GM12878 (cell line): ENCODE data around the gene SLC12A5. TPM values are rescaled to one million over a fixed set of nuclear protein-coding genes. Genes with fewer than 3 reads are reported as not detected.

ENCODE experiments used
- ATAC-seq: fragments of 200-7000 bp; cut with Tn5 transposase; 3 replicates; pipeline ENCODE4 v1.9.1; 2020; ENCODE audit warnings: mild to moderate bottlenecking, moderate library complexity
- BruUV-seq: library from RNA; stranded (reverse); fragments of 400-500 nt; replicated peaks from 2 replicates; lab custom pipeline; 2021; lab: Mats Ljungman, UMichigan
- CTCF ChIA-PET: fragments of 300-600 bp; sonication (Branson Sonifier 250); formaldehyde crosslinking; extraction: SDS; loops from one replicate; lab custom pipeline; 2021; ENCODE audit warnings: inconsistent platforms; lab: Yijun Ruan, JAX
- POLR2A ChIA-PET: fragments of 350-600 bp; formaldehyde crosslinking; extraction: SDS; loops from one replicate; lab custom pipeline; 2021; ENCODE audit warnings: inconsistent platforms; lab: Charles Lee
- RAD21 ChIA-PET: fragments of 300-600 bp; sonication (Branson Sonifier 250); formaldehyde crosslinking; loops from one replicate; lab custom pipeline; 2023; ENCODE audit warnings: antibody characterized with exemption; ENCODE audit not compliant: unreplicated experiment; lab: Charles Lee
- SMC1A ChIA-PET: fragments of 300-600 bp; sonication (Branson Sonifier 250); formaldehyde crosslinking; loops from one replicate; lab custom pipeline; 2023; ENCODE audit not compliant: unreplicated experiment, uncharacterized antibody; lab: Charles Lee
- DNase-seq: peaks from one replicate; pipeline ENCODE4 v3.0.0-alpha.2; 2011; ENCODE audit warnings: low read depth, low spot score
- FAIRE-seq: peaks from 3 replicates; lab custom pipeline; 2011; peaks lifted over from hg19 to GRCh38; lab: Jason Lieb, UNC
- H2AFZ ChIP-seq: 2 replicates; pipeline ENCODE4 v1.6.0; 2011; ENCODE audit warnings: low read depth, low read length, control low read depth; ENCODE audit not compliant: control insufficient read depth
- H3K27ac ChIP-seq: 2 replicates; pipeline ENCODE4 v1.5.1; 2011; ENCODE audit warnings: control low read depth; ENCODE audit not compliant: control insufficient read depth, insufficient read depth
- H3K27me3 ChIP-seq, 2 experiments: replicated peaks in 1 of 2; 2 replicates each; pipeline versions ENCODE4 v1.6.0 to v1.6.1; 2011; ENCODE audit warnings: low read length in 1 of 2; ENCODE audit not compliant: control insufficient read depth in 2 of 2, insufficient read depth in 2 of 2
- H3K36me3 ChIP-seq, 2 experiments: 2 replicates each; pipeline ENCODE4 v1.5.1; 2011; ENCODE audit warnings: low read length in 1 of 2; ENCODE audit not compliant: control insufficient read depth in 2 of 2, insufficient read depth in 2 of 2
- H3K4me1 ChIP-seq: 2 replicates; pipeline ENCODE4 v1.6.1; 2011; ENCODE audit warnings: mild to moderate bottlenecking, low read length, moderate library complexity, mixed read lengths; ENCODE audit not compliant: control insufficient read depth, insufficient read depth
- H3K4me2 ChIP-seq: 2 replicates; pipeline ENCODE4 v1.6.0; 2011; ENCODE audit warnings: control low read depth; ENCODE audit not compliant: control insufficient read depth, insufficient read depth
- H3K4me3 ChIP-seq: fragments of 200-600 bp; sonication (generic); 2 replicates; pipeline ENCODE4 v1.5.1; 2016
- H3K79me2 ChIP-seq: 2 replicates; pipeline ENCODE4 v1.6.0; 2011; ENCODE audit warnings: low read length; ENCODE audit not compliant: control insufficient read depth, insufficient read depth
- H3K9ac ChIP-seq: 2 replicates; pipeline ENCODE4 v1.8.0; 2011; ENCODE audit warnings: low read length, control low read depth, mixed read lengths; ENCODE audit not compliant: control insufficient read depth, insufficient read depth
- H3K9me3 ChIP-seq: replicated peaks from 3 replicates; pipeline ENCODE4 v1.5.1; 2011; ENCODE audit warnings: mild to moderate bottlenecking, low read length; ENCODE audit not compliant: control insufficient read depth, insufficient read depth
- H4K20me1 ChIP-seq: 2 replicates; pipeline ENCODE4 v1.6.0; 2011; ENCODE audit not compliant: control insufficient read depth, insufficient read depth
- CEBPZ ChIP-seq: fragments of 150-350 bp; IDR thresholded peaks from 2 replicates; pipeline ENCODE4 v1.6.1; 2016; ENCODE audit warnings: low read depth, low read length
- CHD4 ChIP-seq: fragments of 200-600 bp; sonication (generic); IDR thresholded peaks from 2 replicates; pipeline ENCODE4 v1.6.1; 2016; ENCODE audit warnings: mild to moderate bottlenecking
- EED ChIP-seq: sonication (generic); IDR thresholded peaks from 2 replicates; pipeline ENCODE4 v1.6.1; 2016; ENCODE audit warnings: antibody characterized with exemption, low read depth
- ESRRA ChIP-seq: IDR thresholded peaks from 2 replicates; pipeline ENCODE4 v1.6.1; 2012; ENCODE audit warnings: mild to moderate bottlenecking, low read length, improper control_type of control experiment
- FOS ChIP-seq: IDR thresholded peaks from 3 replicates; pipeline ENCODE4 v1.6.1; 2011; ENCODE audit warnings: borderline replicate concordance; ENCODE audit not compliant: insufficient read length; ENCODE audit errors: extremely low read depth
- MXI1 ChIP-seq: fragments of 150-350 bp; IDR thresholded peaks from 2 replicates; pipeline ENCODE4 v1.6.1; 2011; ENCODE audit warnings: low read depth, mild to moderate bottlenecking, inconsistent platforms, low read length, improper control_type of control experiment
- RCOR1 ChIP-seq: conservative IDR thresholded peaks from 2 replicates; pipeline ENCODE4 v1.6.1; 2012; ENCODE audit warnings: low read depth, low read length, improper control_type of control experiment
- WGBS: methylation state at CpG from one replicate; pipeline ENCODE4 v1.1.6; 2016; ENCODE audit warnings: low lambda C conversion rate; ENCODE audit not compliant: insufficient replicate concordance, insufficient coverage; ENCODE audit errors: missing lambda C conversion rate; 5-methylcytosine and 5-hydroxymethylcytosine counted together
- in situ Hi-C: fragments of 300-500 bp; cut with MboI; formaldehyde crosslinking; loops from 9 replicates; pipeline ENCODE4 v1.14.3; 2018; ENCODE audit warnings: mixed read lengths
- intact Hi-C: fragments of 100-400 bp; cut with micrococcal nuclease; formaldehyde crosslinking; loops from one replicate; pipeline ENCODE4 v1.14.2; 2022; ENCODE audit not compliant: unreplicated experiment
- polyA plus RNA-seq, 11 experiments: library from polyadenylated mRNA; depleted of rRNA in 4 of 11; unstranded in 6 of 11; stranded (reverse) in 5 of 11; fragments of >200 nt; fragmentation: Nextera tagmentation in 4 of 11; fragmentation: Illumina TruSeq in 1 of 11; extraction: Ambion mirVana in 4 of 11; extraction: Trizol in 1 of 11; gene quantifications; 1 replicate in 1 of 11; 2 replicates in 10 of 11; pipeline versions ENCODE4 v1.2.1 to v1.2.3, GENCODE V29; 2011 to 2016; ENCODE audit warnings: inconsistent platforms in 2 of 11, missing spikeins in 2 of 11, low read depth in 1 of 11
- total RNA-seq, 4 experiments: library from RNA; depleted of rRNA in 3 of 4; stranded (reverse); fragments of >200 nt in 3 of 4; fragmentation: Illumina TruSeq in 1 of 4; extraction: Trizol in 1 of 4; gene quantifications; 2 replicates each; pipeline versions ENCODE4 v1.2.1 to v1.2.3, GENCODE V29; 2013 to 2021
- TF ChIP-seq, protein P1 (sequence below), 3 experiments: IDR thresholded peaks in 2 of 3; conservative IDR thresholded peaks in 1 of 3; 2 replicates each; pipeline ENCODE4 v1.5.1; 2011; ENCODE audit warnings: low read depth in 3 of 3, low read length in 3 of 3, mild to moderate bottlenecking in 3 of 3, control low read depth in 2 of 3, moderate library complexity in 2 of 3, inconsistent platforms in 1 of 3, mixed read lengths in 1 of 3; ENCODE audit not compliant: control insufficient read depth in 2 of 3, insufficient read depth in 1 of 3; ENCODE audit errors: extremely low read depth in 1 of 3
- TF ChIP-seq, protein P2 (sequence below): IDR thresholded peaks from 2 replicates; pipeline ENCODE4 v1.6.1; 2012; ENCODE audit warnings: mild to moderate bottlenecking, low read depth, low read length
- TF ChIP-seq, protein P3 (sequence below): fragments of 450-650 bp; IDR thresholded peaks from 2 replicates; pipeline ENCODE4 v1.6.1; 2016; ENCODE audit warnings: mild to moderate bottlenecking, moderate library complexity, borderline replicate concordance

Gene SLC12A5
- total and polyA plus RNA-seq, 10 of the 15 experiments (the other 5 are each of a cell fraction or from before 2014, with no cell fraction given) = 0.26 to 2.7 (median 1.2) TPM

DNA sequence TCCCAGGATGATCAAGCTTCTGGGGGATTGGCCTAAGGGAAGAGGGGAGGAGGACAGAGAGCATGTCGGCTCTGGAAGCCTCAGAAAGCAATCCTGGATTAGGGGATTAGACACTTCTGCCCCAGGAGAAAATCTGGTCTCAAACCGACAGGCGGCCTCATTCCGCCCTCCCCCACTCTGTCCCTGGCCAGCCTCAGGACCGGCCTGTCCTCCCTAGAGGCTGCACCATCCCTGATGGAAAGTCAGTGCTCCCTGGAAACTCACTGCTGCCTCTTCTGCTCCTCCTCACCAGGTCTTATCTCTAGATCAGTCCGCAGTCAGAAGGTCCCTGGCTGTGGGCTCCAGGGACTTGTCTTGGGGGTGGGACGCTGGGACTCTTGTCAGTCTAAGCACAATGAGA, 905 bp upstream of the SLC12A5 start:
- no peak overlapping the region for H3K9ac ChIP-seq
- WGBS = 14% methylated on average over 7 of the region's 7 CpGs
- H3K27me3 ChIP-seq = peaks cover 5 to 6% of the 10 kb centered on the region in 2 experiments
- H2AFZ ChIP-seq = no peak overlapping the region
- ChIA-PET CTCF (interaction anchor here (0.8 to 1.6 kb wide), 4 partner anchors 15 to 72 kb away, joined by 3 to 8 read pairs (median 4); no protein-coding TSS in a partner anchor), SMC1A (no interaction called here), RAD21 (interaction anchor here (1.2 kb wide), 1 partner anchor 80 kb away, joined by 3 read pairs; no protein-coding TSS in a partner anchor), POLR2A (no interaction called here)
- H3K9me3 ChIP-seq = no peaks in the 10 kb centered on the region
- DNase-seq = no peak
- no peaks in the 10 kb centered on the region for H3K36me3 ChIP-seq
- in situ Hi-C loops = no loop called here
- H3K4me2 ChIP-seq = no peak overlapping the region
- BruUV-seq = no TSS peak
- intact Hi-C loops = no loop called here
- H4K20me1 ChIP-seq = no peaks in the 10 kb centered on the region
- ATAC-seq = no peak
- no peak for FAIRE-seq
- H3K79me2 ChIP-seq = no peaks in the 10 kb centered on the region
- H3K27ac ChIP-seq = no peak overlapping the region
- H3K4me1 ChIP-seq = no peaks in the 10 kb centered on the region
- H3K4me3 ChIP-seq = no peak overlapping the region
- TF ChIP-seq FOS (no peak), RCOR1 (no peak), CEBPZ (no peak), EED (no peak), ESRRA (no peak), MXI1 (no peak), CHD4 (no peak)
- TF ChIP-seq, protein P1, sequence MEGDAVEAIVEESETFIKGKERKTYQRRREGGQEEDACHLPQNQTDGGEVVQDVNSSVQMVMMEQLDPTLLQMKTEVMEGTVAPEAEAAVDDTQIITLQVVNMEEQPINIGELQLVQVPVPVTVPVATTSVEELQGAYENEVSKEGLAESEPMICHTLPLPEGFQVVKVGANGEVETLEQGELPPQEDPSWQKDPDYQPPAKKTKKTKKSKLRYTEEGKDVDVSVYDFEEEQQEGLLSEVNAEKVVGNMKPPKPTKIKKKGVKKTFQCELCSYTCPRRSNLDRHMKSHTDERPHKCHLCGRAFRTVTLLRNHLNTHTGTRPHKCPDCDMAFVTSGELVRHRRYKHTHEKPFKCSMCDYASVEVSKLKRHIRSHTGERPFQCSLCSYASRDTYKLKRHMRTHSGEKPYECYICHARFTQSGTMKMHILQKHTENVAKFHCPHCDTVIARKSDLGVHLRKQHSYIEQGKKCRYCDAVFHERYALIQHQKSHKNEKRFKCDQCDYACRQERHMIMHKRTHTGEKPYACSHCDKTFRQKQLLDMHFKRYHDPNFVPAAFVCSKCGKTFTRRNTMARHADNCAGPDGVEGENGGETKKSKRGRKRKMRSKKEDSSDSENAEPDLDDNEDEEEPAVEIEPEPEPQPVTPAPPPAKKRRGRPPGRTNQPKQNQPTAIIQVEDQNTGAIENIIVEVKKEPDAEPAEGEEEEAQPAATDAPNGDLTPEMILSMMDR (IDR thresholded peaks at IDR 0.05 in 2 of 3, conservative IDR thresholded peaks at IDR 0.05 in 1 of 3; ENCODE audit: control insufficient read depth in 2 of 3, extremely low read depth in 1 of 3, insufficient read depth in 1 of 3, low read depth in 3 of 3, low read length in 3 of 3) = no peak
- TF ChIP-seq, protein P2, sequence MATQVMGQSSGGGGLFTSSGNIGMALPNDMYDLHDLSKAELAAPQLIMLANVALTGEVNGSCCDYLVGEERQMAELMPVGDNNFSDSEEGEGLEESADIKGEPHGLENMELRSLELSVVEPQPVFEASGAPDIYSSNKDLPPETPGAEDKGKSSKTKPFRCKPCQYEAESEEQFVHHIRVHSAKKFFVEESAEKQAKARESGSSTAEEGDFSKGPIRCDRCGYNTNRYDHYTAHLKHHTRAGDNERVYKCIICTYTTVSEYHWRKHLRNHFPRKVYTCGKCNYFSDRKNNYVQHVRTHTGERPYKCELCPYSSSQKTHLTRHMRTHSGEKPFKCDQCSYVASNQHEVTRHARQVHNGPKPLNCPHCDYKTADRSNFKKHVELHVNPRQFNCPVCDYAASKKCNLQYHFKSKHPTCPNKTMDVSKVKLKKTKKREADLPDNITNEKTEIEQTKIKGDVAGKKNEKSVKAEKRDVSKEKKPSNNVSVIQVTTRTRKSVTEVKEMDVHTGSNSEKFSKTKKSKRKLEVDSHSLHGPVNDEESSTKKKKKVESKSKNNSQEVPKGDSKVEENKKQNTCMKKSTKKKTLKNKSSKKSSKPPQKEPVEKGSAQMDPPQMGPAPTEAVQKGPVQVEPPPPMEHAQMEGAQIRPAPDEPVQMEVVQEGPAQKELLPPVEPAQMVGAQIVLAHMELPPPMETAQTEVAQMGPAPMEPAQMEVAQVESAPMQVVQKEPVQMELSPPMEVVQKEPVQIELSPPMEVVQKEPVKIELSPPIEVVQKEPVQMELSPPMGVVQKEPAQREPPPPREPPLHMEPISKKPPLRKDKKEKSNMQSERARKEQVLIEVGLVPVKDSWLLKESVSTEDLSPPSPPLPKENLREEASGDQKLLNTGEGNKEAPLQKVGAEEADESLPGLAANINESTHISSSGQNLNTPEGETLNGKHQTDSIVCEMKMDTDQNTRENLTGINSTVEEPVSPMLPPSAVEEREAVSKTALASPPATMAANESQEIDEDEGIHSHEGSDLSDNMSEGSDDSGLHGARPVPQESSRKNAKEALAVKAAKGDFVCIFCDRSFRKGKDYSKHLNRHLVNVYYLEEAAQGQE = no peak
- TF ChIP-seq, protein P3, sequence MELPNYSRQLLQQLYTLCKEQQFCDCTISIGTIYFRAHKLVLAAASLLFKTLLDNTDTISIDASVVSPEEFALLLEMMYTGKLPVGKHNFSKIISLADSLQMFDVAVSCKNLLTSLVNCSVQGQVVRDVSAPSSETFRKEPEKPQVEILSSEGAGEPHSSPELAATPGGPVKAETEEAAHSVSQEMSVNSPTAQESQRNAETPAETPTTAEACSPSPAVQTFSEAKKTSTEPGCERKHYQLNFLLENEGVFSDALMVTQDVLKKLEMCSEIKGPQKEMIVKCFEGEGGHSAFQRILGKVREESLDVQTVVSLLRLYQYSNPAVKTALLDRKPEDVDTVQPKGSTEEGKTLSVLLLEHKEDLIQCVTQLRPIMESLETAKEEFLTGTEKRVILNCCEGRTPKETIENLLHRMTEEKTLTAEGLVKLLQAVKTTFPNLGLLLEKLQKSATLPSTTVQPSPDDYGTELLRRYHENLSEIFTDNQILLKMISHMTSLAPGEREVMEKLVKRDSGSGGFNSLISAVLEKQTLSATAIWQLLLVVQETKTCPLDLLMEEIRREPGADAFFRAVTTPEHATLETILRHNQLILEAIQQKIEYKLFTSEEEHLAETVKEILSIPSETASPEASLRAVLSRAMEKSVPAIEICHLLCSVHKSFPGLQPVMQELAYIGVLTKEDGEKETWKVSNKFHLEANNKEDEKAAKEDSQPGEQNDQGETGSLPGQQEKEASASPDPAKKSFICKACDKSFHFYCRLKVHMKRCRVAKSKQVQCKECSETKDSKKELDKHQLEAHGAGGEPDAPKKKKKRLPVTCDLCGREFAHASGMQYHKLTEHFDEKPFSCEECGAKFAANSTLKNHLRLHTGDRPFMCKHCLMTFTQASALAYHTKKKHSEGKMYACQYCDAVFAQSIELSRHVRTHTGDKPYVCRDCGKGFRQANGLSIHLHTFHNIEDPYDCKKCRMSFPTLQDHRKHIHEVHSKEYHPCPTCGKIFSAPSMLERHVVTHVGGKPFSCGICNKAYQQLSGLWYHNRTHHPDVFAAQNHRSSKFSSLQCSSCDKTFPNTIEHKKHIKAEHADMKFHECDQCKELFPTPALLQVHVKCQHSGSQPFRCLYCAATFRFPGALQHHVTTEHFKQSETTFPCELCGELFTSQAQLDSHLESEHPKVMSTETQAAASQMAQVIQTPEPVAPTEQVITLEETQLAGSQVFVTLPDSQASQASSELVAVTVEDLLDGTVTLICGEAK = no peak
